Fibroblast of villous mesenchyme (primary cell): ENCODE measurements around the gene TCF12. TPM values are rescaled to one million over a fixed set of nuclear protein-coding genes. Genes with fewer than 3 reads are reported as not detected.

Experiments
- DNase-seq: peaks from one replicate; pipeline ENCODE4 v3.0.0-alpha.2; 2010; ENCODE audit warnings: low read depth
- H3K4me3 ChIP-seq: 2 replicates; pipeline ENCODE4 v1.5.1; 2011; ENCODE audit warnings: low read depth, mild to moderate bottlenecking, low read length
- CTCF ChIP-seq: IDR thresholded peaks from 2 replicates; pipeline ENCODE4 v1.5.1; 2012; ENCODE audit warnings: low read depth, mild to moderate bottlenecking, low read length; ENCODE audit not compliant: insufficient read depth
- total RNA-seq: library from RNA; depleted of rRNA; stranded (reverse); fragments of >200 nt; gene quantifications from 2 replicates; pipeline ENCODE4 v1.2.3, GENCODE V29; 2012

The TCF12 gene
- total RNA-seq, 1 donor, result 110 TPM

GRCh38 chr15:57019496-57020160 is 101.2 kb downstream of the TCF12 start:
- no peak for DNase-seq
- no peak overlapping the region for H3K4me3 ChIP-seq
- TF ChIP-seq CTCF, result no peak

DNA sequence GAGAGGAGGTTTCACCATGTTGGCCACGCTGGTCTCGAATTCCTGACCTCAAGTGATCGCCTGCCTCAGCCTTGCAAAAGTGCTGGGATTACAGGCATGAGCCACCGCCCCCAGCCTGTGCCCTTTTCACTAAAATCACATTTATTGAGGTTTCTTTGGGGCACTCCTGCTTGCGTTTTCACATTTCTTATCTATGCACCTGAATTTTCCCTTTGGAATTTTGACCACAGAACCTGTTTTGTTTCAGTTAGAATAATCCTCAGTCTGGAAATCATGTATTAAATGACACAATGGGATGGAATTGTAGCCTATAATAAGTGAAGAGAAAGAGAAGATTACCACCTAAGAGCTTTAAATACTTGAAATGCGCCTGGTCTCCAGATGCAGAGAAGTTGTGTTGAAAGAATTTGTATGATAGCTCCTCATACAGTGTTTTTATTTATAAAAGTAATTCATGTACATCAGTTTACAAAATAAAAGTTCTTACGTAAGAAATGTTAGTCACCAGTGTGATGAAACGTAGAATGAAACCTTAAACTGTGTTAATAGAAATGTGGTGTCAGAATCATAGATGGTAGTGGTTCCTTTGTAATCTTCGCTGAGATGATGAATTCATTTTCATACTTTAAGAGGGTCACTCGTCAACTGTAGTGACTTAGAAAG is 107.0 kb downstream of the TCF12 start:
- H3K4me3 ChIP-seq, result no peak overlapping the region
- TF ChIP-seq CTCF, result no peak
- peak; percentile 88 for DNase-seq

GRCh38 chr15:57026016-57026592 is 107.7 kb downstream of the TCF12 start:
- TF ChIP-seq CTCF, result no peak
- peak; percentile 28 for DNase-seq
- H3K4me3 ChIP-seq, result no peak overlapping the region

DNA sequence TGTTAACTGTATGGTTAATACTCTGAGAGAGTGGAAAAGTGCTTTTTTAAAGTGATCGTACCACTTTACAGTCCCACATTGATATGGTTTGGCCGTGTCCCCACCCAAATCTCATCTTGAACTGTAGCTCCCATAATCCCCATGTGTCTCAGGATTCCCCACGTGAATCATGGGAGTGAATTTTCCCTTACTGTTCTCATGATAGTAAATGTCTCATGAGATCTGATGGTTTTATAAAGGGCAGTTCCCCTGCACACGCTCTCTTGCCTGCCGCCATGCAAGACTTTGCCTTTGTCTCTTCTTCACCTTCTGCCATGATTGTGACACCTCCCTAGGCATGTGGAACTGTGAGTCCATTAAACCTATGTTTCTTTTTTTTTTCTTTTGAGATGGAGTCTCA is 109.2 kb downstream of the TCF12 start:
- no peak for TF ChIP-seq CTCF
- DNase-seq, result no peak
- no peak overlapping the region for H3K4me3 ChIP-seq

DNA sequence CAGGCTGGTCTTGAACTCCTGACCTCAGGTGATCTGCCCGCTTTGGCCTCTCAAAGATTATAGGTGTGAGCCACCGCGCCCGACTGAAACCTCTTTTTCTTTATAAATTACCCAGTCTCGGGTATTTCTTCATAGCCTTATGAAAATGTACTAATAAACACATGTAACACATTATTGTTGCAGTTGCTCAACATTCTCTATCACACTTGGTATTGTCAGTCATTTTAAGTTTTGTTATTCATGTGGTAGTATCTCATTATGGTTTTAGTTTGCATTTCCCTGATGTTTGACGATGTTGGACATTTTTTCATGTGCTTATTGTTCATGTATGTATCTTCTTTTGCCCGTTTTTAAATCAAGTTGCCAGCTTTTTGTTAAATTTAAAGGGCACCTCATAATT is 109.7 kb downstream of the TCF12 start:
- TF ChIP-seq CTCF, result no peak
- no peak overlapping the region for H3K4me3 ChIP-seq
- no peak for DNase-seq

DNA sequence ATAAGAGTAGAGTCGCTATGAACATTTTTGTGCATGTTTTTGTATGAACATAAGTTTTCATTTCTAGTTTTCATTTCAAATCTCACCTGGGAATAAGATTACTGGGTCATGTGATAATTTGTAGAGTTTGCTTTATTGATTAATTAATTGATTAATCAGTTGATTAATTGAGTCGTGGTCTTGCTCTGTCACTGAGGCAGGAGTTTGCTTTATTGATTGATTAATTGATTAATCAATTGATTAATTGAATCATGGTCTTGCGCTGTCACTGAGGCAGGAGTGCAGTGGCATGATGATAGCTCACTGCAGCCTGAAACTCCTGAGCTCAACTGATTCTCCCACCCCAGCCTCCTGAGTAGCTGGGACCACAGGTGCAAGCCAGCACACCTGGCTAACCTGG is 111.6 kb downstream of the TCF12 start:
- no peak for DNase-seq
- no peak for TF ChIP-seq CTCF
- H3K4me3 ChIP-seq, result no peak overlapping the region
